Spleen (tissue), 7 donors: ENCODE results near the gene DNAH9.

ENCODE experiments used
- POLR2A ChIP-seq, 3 donors: fragments of 450-650 bp; IDR thresholded peaks; one replicate each; pipeline ENCODE4 v1.5.1; 2017; ENCODE audit warnings: antibody characterized with exemption in 3 of 3, mild to moderate bottlenecking in 1 of 3
- POLR2AphosphoS5 ChIP-seq, 3 donors: sonication (generic); formaldehyde crosslinking; IDR thresholded peaks; one replicate each; pipeline ENCODE4 v1.5.1; 2017; ENCODE audit warnings: antibody characterized with exemption in 3 of 3
- TF ChIP-seq, protein P1 (sequence below), 11 experiments: fragments of 200-600 bp in 7 of 11; fragments of 450-650 bp in 4 of 11; sonication (generic) in 4 of 11; IDR thresholded peaks in 8 of 11; conservative IDR thresholded peaks in 3 of 11; 1 replicate in 7 of 11; 2 replicates in 4 of 11; pipeline versions ENCODE4 v1.4.0 to v1.8.0; 2016 to 2021; ENCODE audit warnings: antibody characterized with exemption in 11 of 11, inconsistent platforms in 4 of 11, mild to moderate bottlenecking in 1 of 11
- donor health status: DM: no; HTN: no; CAD: no; lungs with moderate emphysema.
- donor health status: DM: no; HTN: no; CAD: no.
- donor health status: DM: no; HTN: no; CAD: no.

- TF ChIP-seq, protein P1, sequence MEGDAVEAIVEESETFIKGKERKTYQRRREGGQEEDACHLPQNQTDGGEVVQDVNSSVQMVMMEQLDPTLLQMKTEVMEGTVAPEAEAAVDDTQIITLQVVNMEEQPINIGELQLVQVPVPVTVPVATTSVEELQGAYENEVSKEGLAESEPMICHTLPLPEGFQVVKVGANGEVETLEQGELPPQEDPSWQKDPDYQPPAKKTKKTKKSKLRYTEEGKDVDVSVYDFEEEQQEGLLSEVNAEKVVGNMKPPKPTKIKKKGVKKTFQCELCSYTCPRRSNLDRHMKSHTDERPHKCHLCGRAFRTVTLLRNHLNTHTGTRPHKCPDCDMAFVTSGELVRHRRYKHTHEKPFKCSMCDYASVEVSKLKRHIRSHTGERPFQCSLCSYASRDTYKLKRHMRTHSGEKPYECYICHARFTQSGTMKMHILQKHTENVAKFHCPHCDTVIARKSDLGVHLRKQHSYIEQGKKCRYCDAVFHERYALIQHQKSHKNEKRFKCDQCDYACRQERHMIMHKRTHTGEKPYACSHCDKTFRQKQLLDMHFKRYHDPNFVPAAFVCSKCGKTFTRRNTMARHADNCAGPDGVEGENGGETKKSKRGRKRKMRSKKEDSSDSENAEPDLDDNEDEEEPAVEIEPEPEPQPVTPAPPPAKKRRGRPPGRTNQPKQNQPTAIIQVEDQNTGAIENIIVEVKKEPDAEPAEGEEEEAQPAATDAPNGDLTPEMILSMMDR (IDR thresholded peaks at IDR 0.05 in 8 of 11, conservative IDR thresholded peaks at IDR 0.05 in 3 of 11), result no peak
- TF ChIP-seq POLR2AphosphoS5 (IDR thresholded peaks at IDR 0.05), result no peak
- no peak for TF ChIP-seq POLR2A (IDR thresholded peaks at IDR 0.05)
Measured at GRCh38 chr17:11871773-11872172, 273.5 kb downstream of the DNAH9 start.
